Tibial artery (tissue), 4 donors: ENCODE data around the gene NFXL1.
A peak's percentile ranks its signal among the peaks of the same experiment; 100 is the strongest.

Source experiments
- DNase-seq, 2 donors: peaks; one replicate each; pipeline ENCODE4 v3.0.0-alpha.2; 2019
- H3K27ac ChIP-seq, 2 donors: fragments of 200-600 bp; sonication (generic) in 1 of 2; 1 replicate in 1 of 2; 2 replicates in 1 of 2; pipeline ENCODE4 v1.5.1; 2018 to 2019; ENCODE audit warnings: mild to moderate bottlenecking in 1 of 2
- H3K27me3 ChIP-seq, 2 donors: fragments of 200-600 bp; sonication (generic) in 1 of 2; one replicate each; pipeline versions ENCODE4 v1.5.1 to v1.6.0; 2016 to 2019
- H3K36me3 ChIP-seq, 3 donors: fragments of 200-600 bp; sonication (generic) in 2 of 3; one replicate each; pipeline ENCODE4 v1.5.1; 2016 to 2019; ENCODE audit warnings: mild to moderate bottlenecking in 2 of 3
- H3K4me1 ChIP-seq, 4 donors: fragments of 200-600 bp; sonication (generic) in 2 of 4; 1 replicate in 3 of 4; 2 replicates in 1 of 4; pipeline ENCODE4 v1.5.1; 2016 to 2019
- H3K4me3 ChIP-seq, 2 donors: fragments of 200-600 bp; sonication (generic) in 1 of 2; 1 replicate in 1 of 2; 2 replicates in 1 of 2; pipeline ENCODE4 v1.5.1; 2018 to 2019; ENCODE audit warnings: mild to moderate bottlenecking in 2 of 2
- H3K9me3 ChIP-seq, 3 donors: fragments of 200-600 bp; sonication (generic) in 1 of 3; one replicate each; pipeline ENCODE4 v1.5.1; 2016 to 2019
- intact Hi-C: fragments of 100-400 bp; cut with DNase I; formaldehyde crosslinking; loops from one replicate; pipeline ENCODE4 v1.15.0; 2023; ENCODE audit warnings: low total_unique reads
- TF ChIP-seq, protein P1 (sequence below), 2 experiments: fragments of 200-600 bp in 1 of 2; fragments of 450-650 bp in 1 of 2; IDR thresholded peaks; one replicate each; pipeline ENCODE4 v1.5.1; 2017 to 2019; ENCODE audit warnings: antibody characterized with exemption in 2 of 2, mild to moderate bottlenecking in 1 of 2, moderate library complexity in 1 of 2

The NFXL1 gene

GRCh38 chr4:47939456-47939855, 25.1 kb upstream of the NFXL1 start:
- Histone ChIP-seq H3K27ac (no peak overlapping the region), H3K36me3 (no peaks in the 10 kb centered on the region), H3K4me3 (no peak overlapping the region), H3K4me1 (no peaks in the 10 kb centered on the region), H3K27me3 (peaks cover 0 to 2% of the 10 kb centered on the region in 2 donors), H3K9me3 (no peaks in the 10 kb centered on the region)
- intact Hi-C loops = no loop called here
- no peak for DNase-seq
- TF ChIP-seq, protein P1, sequence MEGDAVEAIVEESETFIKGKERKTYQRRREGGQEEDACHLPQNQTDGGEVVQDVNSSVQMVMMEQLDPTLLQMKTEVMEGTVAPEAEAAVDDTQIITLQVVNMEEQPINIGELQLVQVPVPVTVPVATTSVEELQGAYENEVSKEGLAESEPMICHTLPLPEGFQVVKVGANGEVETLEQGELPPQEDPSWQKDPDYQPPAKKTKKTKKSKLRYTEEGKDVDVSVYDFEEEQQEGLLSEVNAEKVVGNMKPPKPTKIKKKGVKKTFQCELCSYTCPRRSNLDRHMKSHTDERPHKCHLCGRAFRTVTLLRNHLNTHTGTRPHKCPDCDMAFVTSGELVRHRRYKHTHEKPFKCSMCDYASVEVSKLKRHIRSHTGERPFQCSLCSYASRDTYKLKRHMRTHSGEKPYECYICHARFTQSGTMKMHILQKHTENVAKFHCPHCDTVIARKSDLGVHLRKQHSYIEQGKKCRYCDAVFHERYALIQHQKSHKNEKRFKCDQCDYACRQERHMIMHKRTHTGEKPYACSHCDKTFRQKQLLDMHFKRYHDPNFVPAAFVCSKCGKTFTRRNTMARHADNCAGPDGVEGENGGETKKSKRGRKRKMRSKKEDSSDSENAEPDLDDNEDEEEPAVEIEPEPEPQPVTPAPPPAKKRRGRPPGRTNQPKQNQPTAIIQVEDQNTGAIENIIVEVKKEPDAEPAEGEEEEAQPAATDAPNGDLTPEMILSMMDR (IDR thresholded peaks at IDR 0.05) = no peak

GRCh38 chr4:47936336-47936735, 22.0 kb upstream of the NFXL1 start:
- Histone ChIP-seq H3K4me3 (no peak overlapping the region), H3K27me3 (peaks cover 0 to 7% of the 10 kb centered on the region in 2 donors), H3K27ac (no peak overlapping the region), H3K9me3 (no peaks in the 10 kb centered on the region), H3K36me3 (no peaks in the 10 kb centered on the region), H3K4me1 (peaks cover 0 to 2% (median under 1%) of the 10 kb centered on the region in 4 donors)
- no peak for DNase-seq
- intact Hi-C loops = no loop called here
- TF ChIP-seq, protein P1 (IDR thresholded peaks at IDR 0.05) = no peak

- Histone ChIP-seq H3K9me3 (no peaks in the 10 kb centered on the region), H3K4me3 (no peak overlapping the region), H3K27me3 (peaks cover 0 to 7% of the 10 kb centered on the region in 2 donors), H3K36me3 (no peaks in the 10 kb centered on the region), H3K4me1 (peaks cover 0 to 7% (median 2%) of the 10 kb centered on the region in 4 donors), H3K27ac (no peak overlapping the region)
- no peak for DNase-seq
- TF ChIP-seq, protein P1 (IDR thresholded peaks at IDR 0.05) = peak; percentile 52 to 53
- intact Hi-C loops = no loop called here
These were observed 19.5 kb upstream of the NFXL1 start for GRCh38 chr4:47933840-47934239.

- intact Hi-C loops = no loop called here
- H3K4me1 ChIP-seq = peaks cover 0 to 7% (median 7%) of the 10 kb centered on the region in 4 donors
These were observed 16.8 kb upstream of the NFXL1 start for GRCh38 chr4:47930971-47931804.

DNA sequence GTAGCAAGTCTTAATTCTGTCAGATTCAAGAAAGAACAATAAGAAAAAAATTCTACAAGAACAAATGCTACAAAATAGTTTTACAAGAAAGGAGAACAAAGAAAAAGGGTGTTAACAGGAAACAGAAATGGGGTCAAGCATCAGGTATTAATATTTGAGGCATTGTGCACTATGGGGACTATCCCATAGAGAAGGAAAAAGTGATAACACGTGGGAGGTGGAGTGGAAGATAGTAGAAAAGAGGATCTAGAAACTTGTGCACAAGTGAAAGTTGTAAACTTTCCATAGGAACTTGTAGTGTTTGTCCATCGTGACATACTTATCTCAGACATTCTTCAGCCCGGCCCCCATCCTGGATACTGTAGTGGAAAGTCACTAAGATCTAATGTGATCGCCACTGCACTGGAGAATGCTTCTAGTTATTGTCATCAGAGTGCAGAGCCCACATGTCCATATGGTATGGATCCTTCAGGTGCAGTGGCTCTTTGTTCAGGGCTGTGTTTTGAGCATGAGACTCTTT, 15.4 kb upstream of the NFXL1 start:
- Histone ChIP-seq H3K4me1 (peaks cover 0 to 7% (median 7%) of the 10 kb centered on the region in 4 donors), H3K4me3 (no peak overlapping the region), H3K27me3 (peaks cover 0 to 7% of the 10 kb centered on the region in 2 donors), H3K36me3 (no peaks in the 10 kb centered on the region), H3K9me3 (no peaks in the 10 kb centered on the region), H3K27ac (no peak overlapping the region)
- no peak for DNase-seq
- intact Hi-C loops = loop anchor here (10.0 kb wide), 1 partner anchor 155 kb away; no protein-coding TSS in a partner anchor
- TF ChIP-seq, protein P1 (IDR thresholded peaks at IDR 0.05) = no peak

More at GRCh38 chr4:47930971-47931804, 16.8 kb upstream of the NFXL1 start:
- Histone ChIP-seq H3K27me3 (peaks cover 0 to 7% of the 10 kb centered on the region in 2 donors), H3K9me3 (no peaks in the 10 kb centered on the region), H3K4me3 (no peak overlapping the region), H3K27ac (no peak overlapping the region), H3K36me3 (no peaks in the 10 kb centered on the region)
- TF ChIP-seq, protein P1 (IDR thresholded peaks at IDR 0.05) = no peak
- DNase-seq = no peak
